Lung microvascular endothelial cell (primary cell): ENCODE data around the gene SRRT. TPM values are rescaled to one million over a fixed set of nuclear protein-coding genes. Genes with fewer than 3 reads are reported as not detected.

Experiments
- DNase-seq, 2 donors: peaks; one replicate each; pipeline versions ENCODE4 v3.0.0 to v3.0.0-alpha.2; 2010; ENCODE audit warnings: low read depth in 2 of 2
- total RNA-seq: library from RNA; depleted of rRNA; stranded (reverse); fragments of >200 nt; gene quantifications from 2 replicates; pipeline ENCODE4 v1.2.1, GENCODE V29; 2014

SRRT gene
- total RNA-seq, 1 donor from 2014 or later, result 34.9 TPM

DNA sequence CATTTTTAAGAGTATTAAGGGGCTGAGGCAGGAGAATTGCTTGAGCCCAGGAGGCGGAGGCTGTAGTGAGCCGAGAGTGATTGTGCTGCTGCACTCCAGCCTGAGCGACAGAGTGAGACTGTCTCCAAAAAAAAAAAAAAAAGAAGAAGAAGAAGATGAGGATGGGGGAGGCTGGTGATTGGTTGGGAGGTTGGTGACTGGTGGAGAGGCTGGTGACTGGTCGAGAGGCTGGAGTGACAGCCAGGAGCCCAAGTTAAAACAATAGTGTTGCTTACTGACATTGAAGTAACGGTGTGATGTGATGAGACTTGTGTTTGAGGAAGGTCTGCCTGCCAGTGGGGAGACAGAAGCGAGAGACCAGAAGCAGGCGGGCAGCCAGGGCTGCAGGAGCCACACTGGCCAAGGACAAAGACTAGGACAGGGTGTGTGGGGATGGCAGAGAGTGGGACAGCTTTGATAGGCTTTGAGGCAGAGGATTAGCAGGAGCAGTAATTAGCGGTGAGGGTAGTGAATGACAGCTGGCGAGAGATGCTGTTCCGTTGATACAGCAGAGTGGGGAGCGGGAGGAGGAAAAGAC is 4.9 kb downstream of the SRRT start:
- no peak for DNase-seq

DNA sequence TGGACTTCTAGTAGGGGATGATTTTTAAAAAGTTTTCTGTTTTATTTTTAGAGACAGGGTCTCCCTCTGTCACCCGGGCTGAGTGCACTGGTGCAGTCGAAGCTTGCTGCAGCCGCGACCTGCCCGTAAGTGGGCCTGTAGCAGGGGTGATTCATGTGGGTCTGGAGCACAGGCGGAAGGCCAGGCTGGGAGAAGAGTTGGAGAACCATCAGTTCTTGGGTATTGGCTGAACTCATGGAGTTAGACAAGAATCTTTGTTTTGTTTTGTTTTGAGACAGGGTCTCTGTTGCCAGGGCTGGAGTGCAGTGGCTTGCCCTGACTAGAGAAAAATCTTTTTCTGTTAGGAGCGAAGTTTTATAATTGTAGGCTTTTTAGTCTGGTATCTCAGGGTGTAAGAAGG is 5.7 kb downstream of the SRRT start:
- DNase-seq, result no peak

DNA sequence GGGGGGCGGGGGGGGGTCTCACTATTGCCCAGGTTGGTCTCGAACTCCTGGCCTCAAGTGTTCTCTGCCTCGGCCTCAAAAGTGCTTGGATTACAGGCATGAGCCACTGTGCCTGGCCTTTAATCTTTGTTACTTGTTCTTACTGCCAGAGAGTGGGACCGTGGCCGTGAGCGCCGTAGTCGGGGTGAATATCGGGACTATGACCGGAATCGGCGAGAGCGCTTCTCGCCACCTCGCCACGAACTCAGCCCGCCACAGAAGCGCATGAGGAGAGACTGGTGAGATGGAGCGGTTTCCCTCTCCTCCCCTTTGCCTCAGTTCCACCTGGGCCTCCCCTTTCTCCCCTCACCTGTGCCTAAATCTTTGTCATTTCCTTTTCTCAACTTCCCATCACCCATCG is 6.2 kb downstream of the SRRT start:
- no peak for DNase-seq

DNA sequence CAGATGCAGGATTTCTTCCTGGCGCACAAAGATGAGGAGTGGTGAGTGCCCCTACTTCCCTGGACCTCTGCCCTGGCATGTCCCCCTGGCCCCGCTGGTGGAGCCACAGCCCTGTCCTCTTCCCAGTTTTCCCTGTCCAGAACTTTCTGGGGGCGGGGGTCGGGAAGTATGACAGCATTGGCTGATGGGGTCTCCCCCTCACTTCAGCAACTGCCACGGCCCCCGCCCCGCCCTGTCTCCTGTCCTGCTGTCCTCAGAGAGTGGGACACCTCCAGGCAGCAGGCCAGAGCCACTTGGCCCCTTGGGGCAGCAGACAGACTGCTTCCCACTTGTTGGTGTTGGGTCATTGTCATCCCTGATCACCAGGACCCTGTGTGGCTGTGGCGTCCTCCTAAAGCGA is 7.3 kb downstream of the SRRT start:
- no peak for DNase-seq

DNA sequence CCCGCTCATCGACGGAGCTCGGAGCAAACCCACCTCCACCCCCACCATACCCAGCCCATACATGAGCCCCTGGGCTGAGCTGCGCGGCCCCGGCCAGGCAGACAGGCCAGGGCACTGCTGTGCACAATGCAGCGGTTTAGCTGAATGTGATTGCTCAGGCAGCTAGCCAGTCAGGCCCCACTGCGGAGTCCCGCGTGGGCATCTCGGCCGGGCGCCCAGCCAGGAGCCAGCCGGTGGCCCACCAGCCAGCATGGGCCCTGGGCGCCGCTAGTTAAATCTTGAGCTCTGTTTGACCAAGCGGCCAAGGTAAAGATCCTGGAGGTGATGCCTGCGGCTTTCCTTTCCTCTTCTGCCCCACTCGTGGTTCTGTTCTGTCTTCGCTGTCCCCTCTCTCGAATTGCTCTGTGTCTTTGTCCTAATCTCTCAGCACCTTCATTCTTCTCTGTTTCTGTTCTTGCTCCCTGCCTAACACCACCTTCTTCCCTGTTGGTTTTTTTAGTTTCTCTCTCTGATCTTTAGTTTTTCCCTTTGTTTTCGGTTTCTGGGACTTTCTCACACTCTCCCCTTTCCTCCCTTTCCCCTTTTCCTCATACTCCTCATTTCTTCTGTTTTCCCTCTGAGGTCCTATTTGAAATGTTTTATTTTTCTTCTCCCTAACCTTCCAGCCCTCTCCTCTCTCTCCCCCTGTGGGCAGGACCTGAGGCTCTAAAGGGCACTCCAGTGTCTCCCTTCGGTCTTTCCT is 8.1 kb downstream of the SRRT start:
- no peak for DNase-seq

DNA sequence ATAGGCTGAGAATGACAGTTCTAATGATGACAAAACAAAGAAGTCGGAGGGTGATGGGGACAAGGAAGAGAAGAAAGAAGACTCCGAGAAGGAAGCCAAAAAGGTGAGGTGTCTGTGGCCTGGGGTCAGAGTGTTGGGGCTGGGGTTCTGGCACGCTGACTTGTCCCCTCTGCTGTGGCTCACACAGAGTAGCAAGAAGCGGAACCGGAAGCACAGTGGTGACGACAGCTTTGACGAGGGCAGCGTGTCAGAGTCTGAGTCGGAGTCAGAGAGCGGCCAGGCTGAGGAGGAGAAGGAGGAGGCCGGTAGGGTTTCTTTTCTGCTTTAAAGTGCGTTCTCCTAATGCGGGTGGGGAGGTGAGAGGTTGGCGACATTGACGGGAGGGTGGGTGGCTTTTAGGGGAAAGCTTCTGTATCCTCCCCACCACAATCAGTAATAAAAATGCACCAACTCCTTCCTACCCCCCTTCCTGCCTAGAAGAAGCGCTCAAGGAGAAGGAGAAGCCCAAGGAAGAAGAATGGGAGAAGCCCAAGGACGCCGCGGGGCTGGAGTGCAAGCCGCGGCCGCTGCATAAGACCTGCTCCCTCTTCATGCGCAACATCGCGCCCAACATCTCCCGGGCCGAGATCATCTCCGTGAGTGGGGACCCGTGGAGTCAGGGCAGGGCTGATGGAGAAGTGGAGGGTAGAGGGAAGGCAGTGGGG is 10.0 kb downstream of the SRRT start:
- DNase-seq, result no peak

DNA sequence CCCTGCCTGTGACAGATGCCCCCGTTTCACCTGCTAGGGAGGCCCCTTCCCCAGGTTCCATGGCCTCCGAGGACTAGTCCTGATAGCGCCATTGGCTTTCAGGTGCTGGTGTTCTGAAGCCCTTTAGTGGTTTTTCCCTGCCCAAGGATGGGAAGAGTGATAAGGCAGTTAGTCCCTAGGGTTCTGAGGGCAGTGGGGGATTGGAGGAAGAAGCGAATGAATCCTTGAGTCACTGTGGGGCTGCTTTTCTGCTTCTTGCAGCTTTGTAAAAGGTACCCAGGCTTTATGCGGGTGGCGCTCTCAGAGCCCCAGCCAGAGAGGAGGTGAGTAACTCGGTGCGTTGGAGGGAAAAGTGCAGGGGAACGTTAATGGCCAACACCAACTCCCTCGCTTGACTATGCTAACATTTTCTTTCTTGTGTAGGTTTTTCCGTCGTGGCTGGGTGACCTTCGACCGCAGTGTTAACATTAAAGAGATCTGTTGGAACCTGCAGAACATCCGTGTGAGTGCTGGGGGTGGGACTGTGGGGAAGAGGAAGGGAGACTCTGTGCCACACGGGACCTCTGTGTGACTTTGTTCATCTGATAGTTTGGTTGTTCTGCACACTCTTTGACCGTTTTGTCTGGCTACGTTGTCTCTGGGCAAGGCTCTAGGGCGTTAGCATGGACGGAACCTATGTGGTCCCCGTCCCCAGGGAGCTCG is 10.7 kb downstream of the SRRT start:
- no peak for DNase-seq

DNA sequence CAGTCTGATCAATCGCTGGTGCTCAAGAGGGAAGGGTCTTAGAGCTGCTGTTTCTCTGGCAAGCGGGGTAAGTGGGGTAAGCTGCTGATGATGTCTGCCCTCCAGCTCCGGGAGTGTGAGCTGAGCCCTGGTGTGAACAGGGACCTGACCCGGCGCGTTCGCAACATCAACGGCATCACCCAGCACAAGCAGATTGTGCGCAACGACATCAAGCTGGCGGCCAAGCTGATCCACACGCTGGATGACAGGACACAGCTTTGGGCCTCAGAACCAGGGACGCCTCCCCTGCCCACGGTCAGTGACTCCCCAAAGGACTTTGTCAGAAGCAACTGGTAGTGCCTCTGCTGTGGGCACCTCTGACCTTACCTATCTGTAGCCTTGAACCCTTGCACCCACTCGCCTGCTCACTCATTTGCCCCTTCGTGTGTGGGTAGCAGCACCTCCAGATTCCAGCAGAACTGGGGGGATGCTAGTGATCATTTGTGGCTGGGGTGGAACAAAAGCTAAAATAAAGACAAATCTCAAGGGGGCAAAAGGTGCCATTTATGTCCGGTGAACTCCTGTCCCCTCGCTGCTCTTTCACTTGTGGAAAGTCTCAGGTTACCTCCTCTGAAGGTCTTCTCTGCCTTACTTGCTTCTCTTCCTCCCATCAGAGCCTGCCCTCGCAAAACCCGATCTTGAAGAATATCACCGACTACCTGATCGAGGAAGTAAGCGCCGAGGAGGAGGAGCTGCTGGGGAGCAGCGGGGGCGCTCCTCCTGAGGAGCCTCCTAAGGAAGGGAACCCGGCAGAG is 11.4 kb downstream of the SRRT start:
- DNase-seq, result no peak

DNA sequence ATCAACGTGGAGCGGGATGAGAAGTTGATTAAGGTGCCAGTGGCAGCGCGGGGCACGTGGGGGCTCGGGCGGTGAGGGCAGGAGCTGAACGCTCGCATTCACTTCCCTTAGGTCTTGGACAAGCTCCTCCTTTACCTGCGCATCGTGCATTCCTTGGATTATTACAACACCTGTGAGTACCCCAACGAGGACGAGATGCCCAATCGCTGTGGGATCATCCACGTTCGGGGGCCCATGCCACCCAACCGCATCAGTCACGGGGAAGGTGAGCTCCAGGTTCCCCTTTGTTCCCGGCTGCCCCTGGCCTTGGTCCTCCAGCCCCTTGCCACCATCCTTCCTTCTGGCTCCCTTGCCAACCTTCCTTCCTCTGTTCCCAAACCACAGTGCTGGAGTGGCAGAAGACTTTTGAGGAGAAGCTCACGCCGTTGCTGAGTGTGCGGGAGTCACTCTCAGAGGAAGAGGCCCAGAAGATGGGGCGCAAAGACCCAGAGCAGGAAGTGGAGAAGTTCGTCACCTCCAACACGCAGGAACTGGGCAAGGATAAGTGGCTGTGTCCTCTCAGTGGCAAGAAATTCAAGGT is 12.1 kb downstream of the SRRT start:
- no peak for DNase-seq

DNA sequence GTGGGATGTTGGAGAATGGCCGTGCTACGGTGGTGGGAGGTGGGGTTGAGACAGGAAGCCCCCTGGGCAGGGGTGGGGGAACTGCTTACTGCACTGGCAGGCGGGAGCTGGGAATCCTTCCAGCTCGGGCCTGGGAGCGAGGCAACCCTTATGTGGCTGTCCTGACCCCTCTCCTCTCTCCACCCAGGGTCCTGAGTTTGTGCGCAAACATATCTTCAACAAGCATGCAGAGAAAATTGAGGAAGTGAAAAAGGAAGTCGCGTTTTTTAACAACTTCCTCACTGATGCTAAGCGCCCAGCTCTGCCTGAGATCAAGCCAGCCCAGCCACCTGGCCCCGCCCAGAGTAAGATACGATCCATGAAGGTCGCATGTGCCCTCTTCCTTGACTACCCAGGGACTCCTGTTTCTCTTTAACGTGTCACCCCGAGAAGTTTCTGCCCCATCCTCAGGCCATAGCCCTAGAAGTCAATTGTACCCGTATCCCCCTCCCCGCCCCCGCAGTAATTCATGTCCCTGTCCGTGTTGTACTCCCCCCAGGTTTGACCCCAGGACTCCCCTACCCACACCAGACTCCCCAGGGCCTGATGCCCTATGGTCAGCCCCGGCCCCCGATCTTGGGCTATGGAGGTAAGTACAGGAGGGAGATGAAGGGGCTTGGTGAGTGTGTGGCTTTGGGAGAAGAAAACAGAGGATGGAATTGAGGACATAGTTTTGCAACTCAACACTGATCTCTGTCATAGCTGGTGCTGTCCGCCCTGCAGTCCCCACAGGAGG is 12.8 kb downstream of the SRRT start:
- peak; percentile 54 to 86 for DNase-seq

DNA sequence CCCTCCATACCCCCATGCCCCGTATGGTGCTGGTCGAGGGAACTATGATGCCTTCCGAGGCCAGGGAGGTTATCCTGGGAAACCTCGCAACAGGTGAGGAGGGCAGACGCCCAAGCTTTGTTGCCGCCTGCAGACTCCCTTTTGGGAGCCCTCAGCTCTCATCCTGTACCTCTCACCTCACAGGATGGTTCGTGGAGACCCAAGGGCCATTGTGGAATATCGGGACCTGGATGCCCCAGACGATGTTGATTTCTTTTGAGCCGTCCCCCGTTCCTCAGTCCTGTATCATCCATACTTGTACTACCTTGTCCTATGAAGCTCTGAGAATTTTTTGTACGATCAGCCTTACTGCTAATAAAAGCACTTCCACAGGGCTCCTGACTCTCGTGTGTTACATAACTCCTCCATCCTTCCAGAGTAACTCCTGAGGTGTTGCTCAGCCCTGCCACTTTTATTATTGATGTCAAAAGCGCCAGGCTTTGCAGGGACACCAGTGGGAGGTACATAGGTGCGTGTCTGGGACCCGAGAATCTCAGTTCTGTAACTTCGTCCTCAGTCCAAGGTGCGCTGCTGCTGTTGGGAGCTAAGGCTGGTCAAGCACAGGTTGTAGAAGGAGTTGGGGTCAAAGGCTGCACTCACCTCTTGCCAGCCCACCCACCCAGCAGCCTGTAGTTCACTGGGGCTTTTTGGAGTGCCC is 13.5 kb downstream of the SRRT start:
- DNase-seq, result no peak

DNA sequence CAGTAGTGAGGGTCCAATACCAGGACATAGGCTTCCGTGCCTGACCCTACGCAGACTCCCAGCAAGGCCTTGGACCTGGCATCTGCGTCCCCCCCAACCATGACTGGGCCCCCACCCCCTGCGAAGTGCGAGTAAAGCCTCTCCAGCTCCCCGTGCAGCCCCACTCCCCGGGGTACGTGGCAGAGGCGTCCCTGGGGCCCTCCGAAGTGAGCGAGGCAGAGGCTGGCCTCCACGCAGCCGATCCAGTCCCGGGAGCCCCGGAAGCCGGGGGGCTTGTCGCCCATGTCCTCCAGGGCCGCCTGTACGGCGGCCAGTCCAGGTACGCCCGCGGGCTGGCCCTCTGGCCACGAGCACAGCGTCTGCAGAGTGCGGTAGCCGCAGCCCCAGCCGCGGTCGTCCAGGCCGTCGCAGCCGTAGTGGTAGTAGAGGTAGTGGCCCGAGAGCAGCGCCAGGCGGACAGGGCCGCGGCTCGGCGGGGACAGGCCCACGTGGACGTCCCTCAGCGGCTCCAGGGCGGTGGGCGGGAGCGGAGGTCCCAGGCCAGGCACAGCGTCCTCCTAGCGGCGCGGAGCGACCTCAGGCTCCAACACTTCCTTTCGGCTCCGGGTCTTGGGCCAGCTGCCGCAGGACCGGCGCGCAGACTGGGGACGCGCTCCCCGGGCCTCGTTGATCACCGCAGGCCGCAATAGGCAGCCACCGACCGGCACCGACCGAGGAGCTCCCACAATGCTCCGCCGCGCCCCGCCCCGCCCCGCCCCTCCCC is 14.3 kb downstream of the SRRT start, which contains the start of gene UFSP1:
Gene UFSP1 (minus strand): TSS at position 728 of the 763 bp plus-strand sequence. CDS start 444 bp downstream, at position 284.
- DNase-seq, result no peak

DNA sequence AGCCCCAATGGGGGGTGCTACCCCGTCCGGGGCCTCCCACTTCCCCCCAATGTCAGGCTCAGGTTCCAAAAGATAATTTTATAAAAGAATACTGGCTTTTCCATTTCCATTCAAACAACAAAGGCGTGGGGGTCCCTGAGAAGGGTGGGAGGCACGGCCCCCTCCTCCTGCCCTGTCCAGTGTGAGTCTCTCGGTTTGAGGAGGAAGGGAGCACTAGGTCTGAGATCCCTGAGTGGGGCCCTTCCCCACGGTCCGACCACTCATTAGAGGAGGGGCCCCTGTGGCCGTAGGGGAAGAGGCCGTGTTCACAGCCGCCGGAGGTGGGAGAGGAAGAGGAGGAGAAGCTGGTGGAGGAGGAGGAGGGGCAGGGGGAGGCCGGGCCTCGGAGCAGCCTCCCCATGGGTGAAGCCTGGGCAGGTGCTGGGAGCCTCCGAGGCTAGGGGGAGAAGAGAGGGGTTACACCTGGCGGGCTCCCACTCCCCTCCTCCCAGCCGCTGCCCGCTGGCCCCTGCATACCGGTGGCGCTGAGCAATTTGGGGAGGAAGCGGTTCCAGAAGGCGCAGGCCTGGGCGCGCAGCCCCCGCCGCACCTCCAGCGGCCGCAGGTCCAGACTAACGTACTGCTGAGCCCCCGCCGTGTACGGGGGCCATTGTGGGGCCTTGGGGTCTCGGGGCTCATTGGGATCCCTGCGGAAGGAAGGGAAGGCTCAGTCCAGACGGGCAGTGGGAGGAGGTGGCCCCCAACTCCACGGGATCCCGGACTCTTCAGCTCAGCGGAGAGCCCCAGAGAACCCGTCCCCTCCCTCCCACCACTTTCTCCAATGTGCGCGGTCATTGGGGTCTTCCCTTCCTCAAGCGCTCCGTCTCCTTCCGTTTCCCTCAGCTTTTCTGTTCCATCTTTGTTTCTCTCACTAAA is 16.0 kb downstream of the SRRT start:
- no peak for DNase-seq

DNA sequence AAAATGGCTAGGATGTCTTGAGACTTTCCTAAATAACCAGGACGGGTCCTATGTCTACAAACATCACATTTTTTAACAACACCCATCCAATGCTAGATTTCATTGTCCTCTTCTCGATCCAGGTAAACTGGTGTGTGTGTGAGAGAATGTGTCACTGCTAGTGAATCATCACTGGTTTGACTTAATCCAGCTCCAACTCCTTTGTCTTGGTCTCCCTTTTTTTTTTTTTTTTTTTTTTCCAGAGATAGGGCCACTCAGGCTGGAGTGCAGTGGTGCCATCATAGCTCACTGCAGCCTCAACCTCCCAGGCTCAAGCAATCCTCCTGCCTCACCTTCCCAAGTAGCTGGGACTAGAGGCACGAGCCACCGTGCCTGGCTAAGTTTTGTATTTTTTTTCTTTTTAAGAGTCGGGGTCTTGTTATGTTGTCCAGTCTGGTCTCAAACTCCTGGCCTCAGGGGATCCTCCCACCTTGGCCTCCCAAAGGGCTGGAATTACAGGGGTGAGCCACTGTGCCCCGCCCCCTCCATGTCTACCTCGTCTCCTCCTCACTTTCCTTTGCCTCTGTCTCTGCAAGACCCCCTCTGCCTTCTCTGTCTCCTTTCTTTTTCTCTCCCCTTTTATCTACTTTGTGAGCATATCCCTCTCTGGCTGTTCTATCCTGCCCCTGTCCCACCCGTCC is 16.8 kb downstream of the SRRT start:
- DNase-seq, result no peak

DNA sequence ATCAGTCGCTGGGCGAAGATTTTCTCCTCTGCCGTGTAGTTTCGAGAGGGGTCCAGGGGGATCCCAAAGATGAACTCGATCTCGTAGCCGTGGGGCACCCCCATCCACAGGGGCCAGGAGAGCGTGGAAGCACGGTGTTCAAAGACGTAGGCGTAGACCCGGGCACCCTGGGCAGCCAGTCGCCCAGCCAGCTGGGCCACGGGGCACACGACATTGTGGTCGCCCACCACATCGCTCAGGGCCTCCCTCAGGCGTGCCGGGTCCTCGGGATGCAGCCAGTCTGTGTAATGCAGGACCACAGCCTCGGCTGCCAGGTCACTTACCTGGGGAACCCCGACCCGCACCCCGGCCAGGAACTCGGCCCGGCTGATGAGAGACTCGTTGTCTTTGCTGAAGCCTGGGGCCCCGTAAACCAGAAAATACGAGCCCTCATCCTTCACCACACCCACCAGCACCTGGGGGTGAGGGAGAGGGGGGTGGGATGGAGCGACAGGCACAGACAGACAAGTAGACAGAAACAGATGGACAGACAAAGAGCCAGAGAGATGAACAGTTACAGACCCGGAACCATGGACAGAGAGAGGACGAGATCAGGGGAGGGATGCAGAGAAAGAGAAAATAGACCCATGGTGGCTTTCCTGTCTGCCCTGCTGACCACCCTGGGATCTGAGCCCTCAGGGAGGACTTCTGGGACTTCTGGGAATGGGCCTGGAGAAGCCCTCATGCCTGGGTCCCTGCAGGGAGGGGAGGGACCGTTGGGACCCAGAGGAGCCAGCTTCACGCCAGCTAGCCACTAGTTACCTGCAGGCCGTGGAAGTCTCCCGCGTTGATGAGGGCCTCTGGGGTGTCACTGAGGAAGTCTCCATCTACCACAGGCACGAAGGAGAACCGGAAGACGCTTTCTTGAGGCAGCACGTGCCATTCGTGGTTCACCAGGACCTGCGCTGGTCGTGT is 17.7 kb downstream of the SRRT start:
- no peak for DNase-seq

DNA sequence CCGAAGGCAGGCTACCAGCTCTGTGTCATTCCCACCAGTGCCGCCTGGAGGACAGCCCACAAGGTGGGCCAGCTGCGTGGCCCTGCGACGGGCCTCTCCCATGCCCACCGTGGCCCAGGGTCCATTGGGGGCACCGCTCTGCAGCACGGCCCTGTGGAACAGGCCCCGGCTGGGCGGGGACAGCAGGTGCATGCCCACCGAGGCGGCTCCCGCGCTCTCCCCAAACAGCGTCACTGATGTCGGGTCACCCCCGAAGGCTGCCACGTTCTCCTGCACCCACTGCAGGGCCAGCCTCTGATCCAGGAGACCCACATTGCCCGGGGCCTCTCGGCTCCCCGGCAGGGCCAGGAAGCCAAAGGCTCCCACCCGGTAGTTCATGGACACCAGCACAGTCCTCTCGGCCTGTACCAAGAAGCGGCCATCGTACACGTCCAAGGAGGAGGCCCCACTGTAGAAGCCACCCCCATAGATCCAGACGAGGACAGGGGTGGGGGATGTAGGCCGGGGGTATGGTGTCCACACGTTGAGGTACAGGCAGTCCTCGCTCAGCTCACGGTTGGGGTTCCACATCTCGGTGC is 18.5 kb downstream of the SRRT start:
- DNase-seq, result no peak
